LNCAP (cell line): ENCODE data around the gene ATP6V1F.

ENCODE experiments used
- CTCF ChIP-seq: fragments of 450-650 bp; IDR thresholded peaks from 2 replicates; pipeline ENCODE4 v1.5.1; 2017; ENCODE audit warnings: mild to moderate bottlenecking

ATP6V1F gene

DNA sequence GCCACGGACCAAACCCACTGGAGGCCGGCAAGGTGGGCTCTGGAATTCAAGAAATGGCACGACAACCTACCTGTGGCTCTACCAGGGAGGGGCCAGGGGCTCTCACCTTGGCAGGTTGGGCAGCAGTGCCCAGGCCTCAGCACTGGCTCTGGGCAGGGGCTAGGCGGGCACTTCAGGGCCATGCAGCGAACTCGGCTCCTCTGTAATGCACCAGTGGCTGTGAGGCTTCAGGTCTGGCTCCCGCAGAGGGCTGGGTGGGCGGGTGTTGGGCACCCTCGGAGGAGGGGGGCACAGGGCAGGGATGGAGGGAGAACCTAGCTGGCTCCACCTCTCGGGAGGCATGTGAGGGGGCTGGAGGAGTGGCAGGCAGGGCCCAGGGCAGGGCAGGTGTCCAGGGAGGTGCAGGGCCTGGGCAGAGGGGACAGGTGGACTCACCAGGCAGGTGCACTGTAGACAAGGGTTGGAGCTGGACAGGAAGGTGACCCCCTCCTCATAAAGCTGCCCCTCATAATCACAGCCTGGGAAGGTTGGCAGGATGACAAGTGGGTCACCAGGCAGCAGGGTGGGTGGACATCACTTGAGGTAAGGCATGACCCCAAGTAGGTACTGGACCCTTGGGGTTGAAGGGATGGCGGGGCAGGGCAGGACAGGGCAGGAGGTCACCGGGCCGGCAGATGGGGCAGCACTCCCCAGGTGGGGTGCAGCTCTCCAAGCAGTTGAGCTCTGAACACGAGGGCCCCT lies 41.1 kb downstream of the ATP6V1F start:
- TF ChIP-seq CTCF: no peak

GRCh38 chr7:128904381-128905197 lies 41.9 kb downstream of the ATP6V1F start:
- TF ChIP-seq CTCF: peak; percentile 74

GRCh38 chr7:128906001-128906765 lies 43.5 kb downstream of the ATP6V1F start:
- no peak for TF ChIP-seq CTCF

- no peak for TF ChIP-seq CTCF
Measured at GRCh38 chr7:128906766-128907559, 44.3 kb downstream of the ATP6V1F start.

GRCh38 chr7:128908750-128909624 lies 46.3 kb downstream of the ATP6V1F start:
- no peak for TF ChIP-seq CTCF

DNA sequence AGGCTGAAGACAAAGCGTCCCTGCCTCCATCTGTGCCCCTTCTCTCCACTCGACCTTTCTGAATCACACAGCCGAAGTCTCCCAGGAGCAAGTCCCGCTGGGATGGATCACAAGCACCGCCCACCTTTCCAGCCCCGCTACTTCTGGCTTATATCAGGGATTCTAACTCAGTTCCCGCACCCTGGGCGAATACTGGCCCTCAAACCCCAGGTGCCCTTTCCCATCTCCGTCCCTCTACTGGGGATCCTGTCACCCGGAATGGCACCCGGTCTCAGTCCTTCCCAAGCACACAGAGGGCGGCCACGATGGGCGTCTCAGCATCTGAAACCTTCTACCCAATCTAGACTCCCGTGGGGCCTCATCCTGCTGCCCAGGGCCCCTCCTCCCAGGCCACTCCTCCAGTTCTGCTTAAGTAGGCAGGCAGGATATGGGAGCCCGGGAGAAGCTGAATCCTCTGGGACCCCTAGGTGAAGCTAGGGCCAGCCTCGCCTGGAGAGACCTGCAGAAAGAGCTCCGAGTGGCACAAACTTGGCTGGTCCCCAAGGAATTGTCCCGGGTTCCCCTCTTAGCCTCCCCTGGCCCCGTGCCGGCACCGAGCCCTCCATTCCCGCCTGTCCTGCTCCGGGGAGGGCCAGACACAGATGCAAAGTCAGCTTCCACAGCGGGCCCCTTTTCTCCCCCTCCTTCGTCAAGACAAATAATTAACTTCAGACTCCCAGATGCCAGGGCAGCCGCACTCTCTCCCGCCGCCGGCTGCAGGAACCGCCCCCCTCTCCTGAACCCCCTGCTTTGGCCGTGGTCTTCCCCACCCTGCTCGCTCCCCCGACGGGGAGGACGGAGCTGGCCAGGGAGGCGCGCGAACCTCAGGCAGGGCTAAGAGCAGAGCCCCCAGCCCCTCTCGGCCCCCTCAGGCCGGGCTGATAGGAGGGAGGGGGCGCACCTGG lies 47.2 kb downstream of the ATP6V1F start:
- no peak for TF ChIP-seq CTCF
